BLaER1 (cell line): ENCODE measurements around the gene ATG2B.

Source experiments
- H3K27ac ChIP-seq: shearing (Covaris generic); formaldehyde crosslinking; 2 replicates; pipeline ENCODE4 v1.8.1; 2022
- H3K27me3 ChIP-seq: shearing (Covaris generic); formaldehyde crosslinking; 2 replicates; pipeline ENCODE4 v1.8.1; 2022
- H3K36me3 ChIP-seq: shearing (Covaris generic); formaldehyde crosslinking; 2 replicates; pipeline ENCODE4 v1.8.1; 2022
- H3K4me1 ChIP-seq: shearing (Covaris generic); formaldehyde crosslinking; 2 replicates; pipeline ENCODE4 v1.8.1; 2022
- H3K4me2 ChIP-seq: shearing (Covaris generic); formaldehyde crosslinking; 2 replicates; pipeline ENCODE4 v1.8.1; 2022
- H3K4me3 ChIP-seq: shearing (Covaris generic); formaldehyde crosslinking; 2 replicates; pipeline ENCODE4 v1.8.1; 2022
- H3K9ac ChIP-seq: shearing (Covaris generic); formaldehyde crosslinking; 2 replicates; pipeline ENCODE4 v1.8.1; 2022
- H3K9me3 ChIP-seq: shearing (Covaris generic); formaldehyde crosslinking; 2 replicates; pipeline ENCODE4 v1.8.1; 2022
- H4K20me1 ChIP-seq: shearing (Covaris generic); formaldehyde crosslinking; 2 replicates; pipeline ENCODE4 v1.8.1; 2022
- Cebpa-rat ChIP-seq: shearing (Covaris generic); IDR thresholded peaks from 2 replicates; pipeline ENCODE4 v1.8.1; 2022

ATG2B gene

GRCh38 chr14:96279564-96279963, 83.6 kb downstream of the ATG2B start:
- Histone ChIP-seq H4K20me1 (no peaks in the 10 kb centered on the region), H3K4me2 (no peak overlapping the region), H3K9me3 (peaks cover 11% of the 10 kb centered on the region), H3K36me3 (peaks cover 16% of the 10 kb centered on the region), H3K27ac (no peak overlapping the region), H3K27me3 (no peaks in the 10 kb centered on the region), H3K9ac (no peak overlapping the region), H3K4me1 (no peaks in the 10 kb centered on the region), H3K4me3 (no peak overlapping the region)
- no peak for TF ChIP-seq Cebpa-rat

DNA sequence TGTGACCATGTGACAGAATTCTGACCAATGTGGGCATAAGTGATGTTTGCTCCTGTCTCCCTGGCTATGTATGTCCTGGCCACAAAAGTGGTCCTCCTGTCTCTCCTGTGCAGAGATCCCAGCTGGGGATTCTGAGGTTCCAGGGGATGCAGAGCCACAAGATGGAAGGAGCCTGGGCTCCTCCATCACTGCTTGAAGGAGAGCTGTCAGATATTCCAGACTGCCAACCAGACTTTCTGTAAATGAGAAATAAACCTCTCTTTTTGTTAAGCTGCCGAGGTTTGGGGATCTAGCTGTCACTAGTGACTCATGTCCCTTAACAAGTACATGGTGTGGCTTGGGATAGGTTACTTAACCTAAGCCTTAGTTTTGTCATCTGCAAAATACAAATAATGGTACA, 85.3 kb downstream of the ATG2B start:
- no peak overlapping the region for H3K9ac ChIP-seq
- H3K9me3 ChIP-seq, result peaks cover 11% of the 10 kb centered on the region
- no peak overlapping the region for H3K4me3 ChIP-seq
- H3K36me3 ChIP-seq, result peaks cover 9% of the 10 kb centered on the region
- no peaks in the 10 kb centered on the region for H3K27me3 ChIP-seq
- no peaks in the 10 kb centered on the region for H3K4me1 ChIP-seq
- TF ChIP-seq Cebpa-rat, result no peak
- no peaks in the 10 kb centered on the region for H4K20me1 ChIP-seq
- H3K27ac ChIP-seq, result no peak overlapping the region
- H3K4me2 ChIP-seq, result no peak overlapping the region

DNA sequence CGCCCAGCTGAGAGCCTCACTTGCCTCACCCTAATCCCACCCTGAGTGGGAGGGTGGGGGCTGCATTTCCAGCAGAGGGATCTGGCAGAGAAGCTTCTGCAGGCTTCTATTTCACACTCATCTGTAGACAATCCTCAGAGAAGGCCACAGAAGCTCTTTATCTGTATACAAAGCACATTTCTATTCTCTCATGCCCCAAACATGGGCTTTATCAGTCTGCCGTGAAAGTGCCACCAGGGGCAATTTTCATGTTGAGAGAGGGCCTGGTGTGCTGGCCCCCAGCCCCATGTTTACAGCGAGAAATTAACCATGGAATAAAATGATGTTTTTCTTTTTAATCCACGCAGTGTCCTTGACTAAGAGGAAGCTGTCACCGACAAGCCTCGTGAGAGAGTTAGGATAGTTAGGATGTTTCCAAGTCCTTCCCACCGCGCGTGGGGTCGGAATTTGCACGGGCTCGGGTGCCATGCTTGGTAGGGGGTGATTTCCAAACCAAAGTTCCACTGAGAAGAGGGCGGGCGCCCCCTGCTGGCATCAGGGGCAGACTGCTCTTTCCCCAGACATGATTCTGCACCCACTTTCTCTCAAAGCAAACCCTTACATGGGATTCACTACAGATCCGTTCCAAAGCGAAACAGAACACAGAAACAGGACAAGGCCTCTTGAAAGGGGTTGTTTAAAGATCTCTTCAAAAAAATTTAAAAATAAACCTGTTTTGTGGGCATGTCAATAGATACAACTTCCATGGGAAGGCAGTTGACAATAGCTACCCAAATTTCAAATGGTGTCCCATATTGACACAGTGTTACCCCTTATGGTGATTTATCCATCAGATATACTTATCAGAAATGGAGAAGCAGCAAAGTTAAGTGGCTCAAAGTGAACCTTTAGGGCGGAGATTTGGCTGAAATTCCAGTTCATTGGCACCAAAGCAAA, 87.7 kb downstream of the ATG2B start:
- H3K36me3 ChIP-seq, result peaks cover 8% of the 10 kb centered on the region; the same call in 1 of the 2 replicates
- H3K4me3 ChIP-seq, result no peak overlapping the region
- no peak overlapping the region for H3K4me2 ChIP-seq
- H3K27ac ChIP-seq, result no peak overlapping the region
- no peak overlapping the region for H3K9ac ChIP-seq
- H3K4me1 ChIP-seq, result no peaks in the 10 kb centered on the region
- no peak for TF ChIP-seq Cebpa-rat
- no peaks in the 10 kb centered on the region for H3K27me3 ChIP-seq
- no peaks in the 10 kb centered on the region for H4K20me1 ChIP-seq
- H3K9me3 ChIP-seq, result peaks cover 16% of the 10 kb centered on the region

- Histone ChIP-seq H3K4me1 (no peaks in the 10 kb centered on the region), H3K36me3 (peaks cover 8% of the 10 kb centered on the region; the same call in 1 of the 2 replicates), H3K9ac (no peak overlapping the region), H3K27ac (no peak overlapping the region), H3K9me3 (peaks cover 16% of the 10 kb centered on the region), H3K4me2 (no peak overlapping the region), H3K27me3 (no peaks in the 10 kb centered on the region), H3K4me3 (no peak overlapping the region), H4K20me1 (no peaks in the 10 kb centered on the region)
- no peak for TF ChIP-seq Cebpa-rat
Measured at GRCh38 chr14:96274543-96274942, 88.6 kb downstream of the ATG2B start.

DNA sequence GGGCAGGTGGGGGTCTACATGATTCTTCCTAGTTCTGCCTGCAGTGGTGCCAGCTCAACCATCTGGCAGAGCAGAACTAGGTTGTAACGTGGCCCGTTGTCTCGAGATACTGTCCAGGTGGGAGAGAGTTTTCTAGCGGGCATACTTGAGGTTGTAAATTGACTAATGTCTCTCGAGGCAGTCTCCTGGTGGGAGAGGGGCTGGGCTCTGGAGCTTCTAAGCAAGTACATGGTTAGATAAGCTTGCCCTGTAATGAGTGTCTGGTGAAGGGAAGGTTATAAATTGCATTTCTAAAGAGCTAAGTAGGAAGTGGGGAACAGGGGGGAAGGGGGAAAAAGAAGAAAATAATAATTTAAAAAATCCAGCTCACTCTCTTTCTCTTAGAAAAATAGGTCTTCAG, 89.0 kb downstream of the ATG2B start:
- H3K4me2 ChIP-seq, result no peak overlapping the region
- H3K4me1 ChIP-seq, result no peaks in the 10 kb centered on the region

GRCh38 chr14:96273629-96274028, 89.5 kb downstream of the ATG2B start:
- Histone ChIP-seq H3K4me3 (no peak overlapping the region), H3K36me3 (peaks cover 4% of the 10 kb centered on the region; the same call in 1 of the 2 replicates), H3K9me3 (peaks cover 16% of the 10 kb centered on the region), H3K27ac (no peak overlapping the region), H3K4me1 (no peaks in the 10 kb centered on the region), H3K4me2 (no peak overlapping the region), H4K20me1 (no peaks in the 10 kb centered on the region), H3K27me3 (no peaks in the 10 kb centered on the region), H3K9ac (no peak overlapping the region)
- TF ChIP-seq Cebpa-rat, result no peak

More for the DNA sequence above, 89.0 kb downstream of the ATG2B start:
- H4K20me1 ChIP-seq, result no peaks in the 10 kb centered on the region
- H3K27me3 ChIP-seq, result no peaks in the 10 kb centered on the region
- H3K36me3 ChIP-seq, result peaks cover 4% of the 10 kb centered on the region; the same call in 1 of the 2 replicates
- no peak overlapping the region for H3K4me3 ChIP-seq
- H3K27ac ChIP-seq, result no peak overlapping the region
- H3K9me3 ChIP-seq, result peaks cover 16% of the 10 kb centered on the region
- no peak for TF ChIP-seq Cebpa-rat
- no peak overlapping the region for H3K9ac ChIP-seq

DNA sequence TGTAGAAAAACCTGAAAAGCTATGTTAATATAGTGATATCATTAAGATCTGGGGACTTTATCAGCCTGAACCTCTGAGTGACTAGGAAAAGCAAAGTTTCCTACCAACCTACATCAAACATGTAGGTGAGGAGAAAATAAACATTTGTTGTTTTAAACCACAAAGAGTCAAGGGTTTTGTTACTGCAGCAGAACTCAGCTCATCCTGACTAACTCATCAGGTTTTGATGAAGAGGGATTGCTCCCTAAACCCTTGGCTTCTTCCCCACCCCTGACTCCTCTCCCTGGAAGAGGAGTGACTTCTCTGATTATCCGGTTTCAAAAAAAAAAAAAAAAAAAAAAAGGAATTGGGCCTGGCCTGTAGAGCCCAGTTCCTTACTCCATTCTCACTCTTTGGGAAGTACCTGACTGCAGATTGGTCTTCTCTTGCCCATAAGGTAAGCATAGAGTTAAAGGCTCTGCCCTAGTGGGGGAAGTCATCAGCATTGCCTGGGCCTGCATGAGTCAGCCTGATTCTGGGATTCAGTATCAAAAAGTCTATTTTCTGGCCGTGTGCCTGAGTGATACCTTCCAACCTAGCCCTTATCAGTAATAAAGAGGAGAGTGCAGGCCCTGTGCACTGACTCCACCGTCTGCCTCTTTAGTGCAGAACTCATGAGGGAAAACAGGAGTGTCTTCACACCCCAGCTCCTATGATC, 90.2 kb downstream of the ATG2B start:
- H3K27ac ChIP-seq, result no peak overlapping the region
- H3K36me3 ChIP-seq, result no peaks in the 10 kb centered on the region
- H3K27me3 ChIP-seq, result no peaks in the 10 kb centered on the region
- no peak for TF ChIP-seq Cebpa-rat
- peaks cover 9% of the 10 kb centered on the region for H3K9me3 ChIP-seq
- H3K4me1 ChIP-seq, result no peaks in the 10 kb centered on the region
- H3K9ac ChIP-seq, result no peak overlapping the region
- H3K4me3 ChIP-seq, result no peak overlapping the region
- no peak overlapping the region for H3K4me2 ChIP-seq
- H4K20me1 ChIP-seq, result no peaks in the 10 kb centered on the region

GRCh38 chr14:96271421-96271762, 91.7 kb downstream of the ATG2B start:
- Histone ChIP-seq H3K36me3 (no peaks in the 10 kb centered on the region), H3K4me1 (peaks cover 8% of the 10 kb centered on the region), H3K9ac (no peak overlapping the region), H4K20me1 (no peaks in the 10 kb centered on the region), H3K9me3 (peaks cover 5% of the 10 kb centered on the region; the same call in 1 of the 2 replicates), H3K27ac (no peak overlapping the region), H3K4me3 (no peak overlapping the region), H3K4me2 (no peak overlapping the region), H3K27me3 (no peaks in the 10 kb centered on the region)
- TF ChIP-seq Cebpa-rat, result no peak

GRCh38 chr14:96270565-96271420, 92.3 kb downstream of the ATG2B start:
- Histone ChIP-seq H3K9me3 (peaks cover 5% of the 10 kb centered on the region; the same call in 1 of the 2 replicates), H3K4me1 (peaks cover 8% of the 10 kb centered on the region), H3K9ac (no peak overlapping the region), H3K27me3 (no peaks in the 10 kb centered on the region), H3K36me3 (no peaks in the 10 kb centered on the region), H3K4me3 (no peak overlapping the region), H3K4me2 (no peak overlapping the region), H3K27ac (no peak overlapping the region), H4K20me1 (no peaks in the 10 kb centered on the region)
- TF ChIP-seq Cebpa-rat, result no peak
